ENCODE results near the gene DLEC1.
A peak's percentile ranks its signal among the peaks of the same experiment; 100 is the strongest.

DLEC1 gene

GRCh38 chr3:38001456-38002081 lies 37.4 kb upstream of the DLEC1 start:
- DNase-seq = peak; percentile 3

- no peak for DNase-seq
Observed at GRCh38 chr3:38002291-38002876, 36.6 kb upstream of the DLEC1 start.

- DNase-seq = no peak
Observed at GRCh38 chr3:38002940-38003339, 36.1 kb upstream of the DLEC1 start.

GRCh38 chr3:38003371-38003816 lies 35.6 kb upstream of the DLEC1 start:
- DNase-seq = no peak

GRCh38 chr3:38003817-38004414 lies 35.1 kb upstream of the DLEC1 start:
- no peak for DNase-seq

- DNase-seq = peak; percentile 59
Observed at GRCh38 chr3:38004415-38005075, 34.5 kb upstream of the DLEC1 start.

- DNase-seq = no peak
Observed at GRCh38 chr3:38005076-38006020, 33.7 kb upstream of the DLEC1 start.

- DNase-seq = no peak
Observed at GRCh38 chr3:38006031-38006430, 33.0 kb upstream of the DLEC1 start.

GRCh38 chr3:38006445-38006995 lies 32.5 kb upstream of the DLEC1 start:
- no peak for DNase-seq

GRCh38 chr3:38007754-38008090 lies 31.3 kb upstream of the DLEC1 start:
- DNase-seq = no peak

- DNase-seq = no peak
Observed at GRCh38 chr3:38008191-38008701, 30.8 kb upstream of the DLEC1 start.

- DNase-seq = no peak
Observed at GRCh38 chr3:38008971-38009580, 29.9 kb upstream of the DLEC1 start.

- peak; percentile 18 for DNase-seq
Observed at GRCh38 chr3:38009807-38010591, 29.0 kb upstream of the DLEC1 start.

GRCh38 chr3:38011111-38011510 lies 27.9 kb upstream of the DLEC1 start:
- no peak for DNase-seq

GRCh38 chr3:38015485-38015884 lies 23.5 kb upstream of the DLEC1 start:
- no peak for DNase-seq

- no peak for DNase-seq
Observed at GRCh38 chr3:38015984-38016383, 23.0 kb upstream of the DLEC1 start.

GRCh38 chr3:38016410-38016809 lies 22.6 kb upstream of the DLEC1 start:
- DNase-seq = no peak

GRCh38 chr3:38016847-38017444 lies 22.1 kb upstream of the DLEC1 start:
- no peak for DNase-seq

GRCh38 chr3:38017445-38018295 lies 21.3 kb upstream of the DLEC1 start:
- DNase-seq = no peak

Data from MV-4-11 (cell line).